ENCODE measurements around the gene ADAMTSL3.

ADAMTSL3 gene

GRCh38 chr15:83653639-83654378 lies at the start of gene ADAMTSL3:
ADAMTSL3 (plus strand) TSS chr15:83654123; CDS start chr15:83655762, 1,639 bp downstream.
- DNase-seq, result no peak

- no peak for DNase-seq
Measured at GRCh38 chr15:83604549-83604948, 49.4 kb upstream of the ADAMTSL3 start.

- no peak for DNase-seq
Measured at GRCh38 chr15:83605111-83605945, 48.6 kb upstream of the ADAMTSL3 start.

GRCh38 chr15:83610132-83610531 lies 43.8 kb upstream of the ADAMTSL3 start:
- DNase-seq, result no peak

- no peak for DNase-seq
Measured at GRCh38 chr15:83610901-83611685, 42.8 kb upstream of the ADAMTSL3 start.

- no peak for DNase-seq
Measured at GRCh38 chr15:83612226-83612625, 41.7 kb upstream of the ADAMTSL3 start.

GRCh38 chr15:83612898-83613635 lies 40.9 kb upstream of the ADAMTSL3 start:
- DNase-seq, result no peak

- no peak for DNase-seq
Measured at GRCh38 chr15:83613714-83614113, 40.2 kb upstream of the ADAMTSL3 start.

GRCh38 chr15:83616840-83617239 lies 37.1 kb upstream of the ADAMTSL3 start:
- no peak for DNase-seq

GRCh38 chr15:83626171-83626802 lies 27.6 kb upstream of the ADAMTSL3 start:
- no peak for DNase-seq

GRCh38 chr15:83631534-83631933 lies 22.4 kb upstream of the ADAMTSL3 start:
- no peak for DNase-seq

- no peak for DNase-seq
Measured at GRCh38 chr15:83643201-83643600, 10.7 kb upstream of the ADAMTSL3 start.

GRCh38 chr15:83644439-83644838 lies 9.5 kb upstream of the ADAMTSL3 start:
- DNase-seq, result no peak

GRCh38 chr15:83650831-83651230 lies 3.1 kb upstream of the ADAMTSL3 start:
- no peak for DNase-seq

- no peak for DNase-seq
Measured at GRCh38 chr15:83651541-83651940, 2.4 kb upstream of the ADAMTSL3 start.

- DNase-seq, result no peak
Measured at GRCh38 chr15:83652626-83653204, 1.2 kb upstream of the ADAMTSL3 start.

GRCh38 chr15:83653288-83653638 lies 660 bp upstream of the ADAMTSL3 start:
- DNase-seq, result no peak

GRCh38 chr15:83654379-83655236 lies 685 bp downstream of the ADAMTSL3 start:
- DNase-seq, result no peak

GRCh38 chr15:83655237-83655616 lies 1.3 kb downstream of the ADAMTSL3 start:
- DNase-seq, result no peak

- no peak for DNase-seq
Measured at GRCh38 chr15:83656192-83656591, 2.3 kb downstream of the ADAMTSL3 start.

All from CD4-positive, alpha-beta T cell treated with Interleukin-4 for 4 hours (primary cell).